Upper lobe of right lung (tissue), 1 donor: Measurements from ENCODE around the gene ADAMTSL3. TPM values are rescaled to one million over a fixed set of nuclear protein-coding genes. Genes with fewer than 3 reads are reported as not detected.

Experiments used
- ATAC-seq: fragments of 200-7000 bp; cut with Tn5 transposase; one replicate; pipeline ENCODE4 v1.9.1; 2020; ENCODE audit warnings: mild to moderate bottlenecking, moderate library complexity
- DNase-seq: peaks from one replicate; pipeline ENCODE4 v3.0.0-alpha.2; 2020
- H3K27ac ChIP-seq: fragments of 200-600 bp; one replicate; pipeline ENCODE4 v1.8.0; 2022
- H3K27me3 ChIP-seq: fragments of 200-600 bp; one replicate; pipeline ENCODE4 v1.8.0; 2022; ENCODE audit warnings: mild to moderate bottlenecking
- H3K36me3 ChIP-seq: fragments of 200-600 bp; one replicate; pipeline ENCODE4 v1.8.0; 2022
- H3K4me1 ChIP-seq: fragments of 200-600 bp; one replicate; pipeline ENCODE4 v1.8.0; 2022
- H3K4me3 ChIP-seq: fragments of 200-600 bp; one replicate; pipeline ENCODE4 v1.8.0; 2022; ENCODE audit warnings: mild to moderate bottlenecking
- H3K9me3 ChIP-seq: fragments of 200-600 bp; one replicate; pipeline ENCODE4 v1.8.0; 2022
- CTCF ChIP-seq: fragments of 200-600 bp; IDR thresholded peaks from one replicate; pipeline ENCODE4 v1.8.0; 2022; ENCODE audit warnings: antibody characterized with exemption
- intact Hi-C: fragments of 100-400 bp; cut with DNase I; formaldehyde crosslinking; loops from one replicate; pipeline ENCODE4 v1.11.0; 2022
- total RNA-seq: library from RNA; stranded (reverse); fragmentation: NEBNext Ultra II Directional; extraction: Animal tissue kit (Norgen Biotek cat#: 25700); gene quantifications from one replicate; pipeline ENCODE4 v1.2.1, GENCODE V29; 2021
- donor health status: DM: no; HTN: yes; CAD: no; lungs with severe emphysema.

The ADAMTSL3 gene
- total RNA-seq, 1 donor from 2014 or later = 26.2 TPM

- Histone ChIP-seq H3K36me3 (no peaks in the 10 kb centered on the region), H3K4me3 (no peak overlapping the region), H3K27ac (no peak overlapping the region), H3K4me1 (no peaks in the 10 kb centered on the region), H3K9me3 (no peaks in the 10 kb centered on the region), H3K27me3 (no peaks in the 10 kb centered on the region)
- intact Hi-C loops = no loop called here
- no peak for ATAC-seq
- TF ChIP-seq CTCF = no peak
- no peak for DNase-seq
Measured at GRCh38 chr15:83917432-83917831, 263.5 kb downstream of the ADAMTSL3 start.

- ATAC-seq = no peak
- TF ChIP-seq CTCF = no peak
- H3K4me3 ChIP-seq = no peak overlapping the region
Measured at GRCh38 chr15:83918011-83918410, 264.1 kb downstream of the ADAMTSL3 start.

GRCh38 chr15:83919319-83919830, 265.5 kb downstream of the ADAMTSL3 start:
- no peaks in the 10 kb centered on the region for H3K36me3 ChIP-seq
- no peak for ATAC-seq
- TF ChIP-seq CTCF = no peak
- H3K4me3 ChIP-seq = no peak overlapping the region
- intact Hi-C loops = no loop called here
- no peaks in the 10 kb centered on the region for H3K4me1 ChIP-seq
- H3K27me3 ChIP-seq = no peaks in the 10 kb centered on the region
- H3K9me3 ChIP-seq = no peaks in the 10 kb centered on the region
- DNase-seq = no peak
- no peak overlapping the region for H3K27ac ChIP-seq

More at GRCh38 chr15:83918011-83918410, 264.1 kb downstream of the ADAMTSL3 start:
- Histone ChIP-seq H3K9me3 (no peaks in the 10 kb centered on the region), H3K27me3 (no peaks in the 10 kb centered on the region), H3K4me1 (no peaks in the 10 kb centered on the region), H3K27ac (no peak overlapping the region), H3K36me3 (no peaks in the 10 kb centered on the region)
- no peak for DNase-seq
- intact Hi-C loops = no loop called here

GRCh38 chr15:83919978-83920510, 266.1 kb downstream of the ADAMTSL3 start:
- DNase-seq (no peak), ATAC-seq (no peak)

GRCh38 chr15:83922649-83923294, 268.8 kb downstream of the ADAMTSL3 start:
- ATAC-seq (no peak), DNase-seq (no peak)
- Histone ChIP-seq H3K9me3 (no peaks in the 10 kb centered on the region), H3K27me3 (no peaks in the 10 kb centered on the region), H3K4me1 (no peaks in the 10 kb centered on the region), H3K27ac (no peak overlapping the region), H3K4me3 (no peak overlapping the region), H3K36me3 (no peaks in the 10 kb centered on the region)
- TF ChIP-seq CTCF = no peak
- intact Hi-C loops = no loop called here

More at GRCh38 chr15:83919978-83920510, 266.1 kb downstream of the ADAMTSL3 start:
- TF ChIP-seq CTCF = no peak
- Histone ChIP-seq H3K9me3 (no peaks in the 10 kb centered on the region), H3K27me3 (no peaks in the 10 kb centered on the region), H3K4me1 (no peaks in the 10 kb centered on the region), H3K4me3 (no peak overlapping the region), H3K27ac (no peak overlapping the region), H3K36me3 (no peaks in the 10 kb centered on the region)
- intact Hi-C loops = no loop called here
